Spleen (tissue), 7 donors: ENCODE measurements around the gene LRP3.

Source experiments
- CTCF ChIP-seq, 11 experiments: fragments of 200-600 bp in 7 of 11; fragments of 450-650 bp in 4 of 11; sonication (generic) in 4 of 11; IDR thresholded peaks in 8 of 11; conservative IDR thresholded peaks in 3 of 11; 1 replicate in 7 of 11; 2 replicates in 4 of 11; pipeline versions ENCODE4 v1.4.0 to v1.8.0; 2016 to 2021; ENCODE audit warnings: antibody characterized with exemption in 11 of 11, inconsistent platforms in 4 of 11, mild to moderate bottlenecking in 1 of 11
- POLR2A ChIP-seq, 3 donors: fragments of 450-650 bp; IDR thresholded peaks; one replicate each; pipeline ENCODE4 v1.5.1; 2017; ENCODE audit warnings: antibody characterized with exemption in 3 of 3, mild to moderate bottlenecking in 1 of 3
- donor health status: DM: no; HTN: no; CAD: no; lungs with moderate emphysema.
- donor health status: DM: no; HTN: no; CAD: no.
- donor health status: DM: no; HTN: no; CAD: no.

DNA sequence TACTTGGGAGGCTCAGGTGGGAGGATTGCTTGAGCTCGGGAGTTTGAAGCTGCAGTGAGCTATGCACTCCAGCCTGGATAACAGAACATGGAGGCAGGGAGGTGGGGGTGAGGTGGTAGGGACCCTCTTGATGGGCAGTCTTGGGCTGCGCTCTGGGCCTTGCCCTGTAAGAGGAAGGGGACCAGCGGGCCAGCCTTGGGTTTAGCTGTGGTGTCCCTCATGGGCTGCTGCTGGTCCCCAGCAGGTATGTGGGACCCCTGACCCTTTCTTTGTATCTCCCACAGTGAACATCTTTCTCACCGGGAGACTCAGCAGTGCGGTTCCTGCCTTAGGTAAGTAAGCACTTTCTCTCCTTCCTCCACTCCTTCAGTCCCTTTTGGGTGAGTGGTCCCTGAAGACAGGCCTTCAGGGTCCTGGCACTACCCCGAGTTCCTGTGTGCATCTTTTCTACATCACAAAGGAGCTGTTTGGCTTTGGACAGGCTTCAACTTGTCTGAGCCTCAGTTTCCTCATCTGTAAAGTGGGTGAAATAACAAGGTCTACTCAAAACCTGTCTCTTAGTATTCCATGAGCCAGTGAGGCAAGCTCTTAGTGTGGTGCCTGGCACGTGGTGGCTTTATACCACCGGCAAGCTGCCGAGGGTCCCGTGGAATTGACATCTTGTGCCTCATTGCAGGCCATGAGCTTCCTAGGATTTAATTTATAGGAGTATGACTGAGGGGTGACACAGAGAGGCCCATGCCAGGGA, 2.5 kb downstream of the LRP3 start:
- TF ChIP-seq CTCF (IDR thresholded peaks at IDR 0.05 in 8 of 11, conservative IDR thresholded peaks at IDR 0.05 in 3 of 11) (no peak), POLR2A (IDR thresholded peaks at IDR 0.05) (no peak)
